Measurements from ENCODE around the gene SLC28A3.

SLC28A3 gene

DNA sequence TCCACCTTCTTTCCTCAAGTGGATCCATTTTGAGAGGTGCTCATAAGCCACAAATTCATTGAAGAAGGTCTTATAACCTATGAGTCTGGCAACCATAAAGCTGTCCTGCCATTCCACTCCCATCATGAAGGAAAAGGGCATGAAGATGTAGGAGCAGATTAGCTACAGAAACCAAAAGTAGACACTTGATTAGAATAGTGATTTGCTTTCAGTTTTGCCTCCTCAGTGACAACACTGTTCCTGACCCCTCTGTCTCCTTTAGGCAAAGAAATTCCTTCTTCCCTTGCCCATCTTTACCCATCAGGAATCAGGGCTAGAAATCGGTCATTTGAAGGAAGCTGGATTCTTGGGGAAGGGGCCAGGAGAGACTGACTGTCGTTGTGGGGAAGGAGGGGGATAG, 55.2 kb downstream of the SLC28A3 start:
- no peaks in the 10 kb centered on the region for H3K4me1 ChIP-seq (ENCODE audit: insufficient read depth, poor library complexity, severe bottlenecking)
- no peaks in the 10 kb centered on the region for H3K9me3 ChIP-seq (ENCODE audit: severe bottlenecking)
- H3K4me3 ChIP-seq (ENCODE audit: severe bottlenecking), result no peak overlapping the region
- no peaks in the 10 kb centered on the region for H3K36me3 ChIP-seq (ENCODE audit: low read depth)
- TF ChIP-seq, protein P1, sequence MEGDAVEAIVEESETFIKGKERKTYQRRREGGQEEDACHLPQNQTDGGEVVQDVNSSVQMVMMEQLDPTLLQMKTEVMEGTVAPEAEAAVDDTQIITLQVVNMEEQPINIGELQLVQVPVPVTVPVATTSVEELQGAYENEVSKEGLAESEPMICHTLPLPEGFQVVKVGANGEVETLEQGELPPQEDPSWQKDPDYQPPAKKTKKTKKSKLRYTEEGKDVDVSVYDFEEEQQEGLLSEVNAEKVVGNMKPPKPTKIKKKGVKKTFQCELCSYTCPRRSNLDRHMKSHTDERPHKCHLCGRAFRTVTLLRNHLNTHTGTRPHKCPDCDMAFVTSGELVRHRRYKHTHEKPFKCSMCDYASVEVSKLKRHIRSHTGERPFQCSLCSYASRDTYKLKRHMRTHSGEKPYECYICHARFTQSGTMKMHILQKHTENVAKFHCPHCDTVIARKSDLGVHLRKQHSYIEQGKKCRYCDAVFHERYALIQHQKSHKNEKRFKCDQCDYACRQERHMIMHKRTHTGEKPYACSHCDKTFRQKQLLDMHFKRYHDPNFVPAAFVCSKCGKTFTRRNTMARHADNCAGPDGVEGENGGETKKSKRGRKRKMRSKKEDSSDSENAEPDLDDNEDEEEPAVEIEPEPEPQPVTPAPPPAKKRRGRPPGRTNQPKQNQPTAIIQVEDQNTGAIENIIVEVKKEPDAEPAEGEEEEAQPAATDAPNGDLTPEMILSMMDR (IDR thresholded peaks at IDR 0.05; ENCODE audit: poor library complexity, severe bottlenecking), result no peak
- H3K27ac ChIP-seq (ENCODE audit: poor library complexity, severe bottlenecking), result no peak overlapping the region
- DNase-seq (ENCODE audit: low spot score), result no peak
- no peak for ATAC-seq (ENCODE audit: low read depth)
- no peaks in the 10 kb centered on the region for H3K27me3 ChIP-seq (ENCODE audit: insufficient read depth, poor library complexity, severe bottlenecking)

DNA sequence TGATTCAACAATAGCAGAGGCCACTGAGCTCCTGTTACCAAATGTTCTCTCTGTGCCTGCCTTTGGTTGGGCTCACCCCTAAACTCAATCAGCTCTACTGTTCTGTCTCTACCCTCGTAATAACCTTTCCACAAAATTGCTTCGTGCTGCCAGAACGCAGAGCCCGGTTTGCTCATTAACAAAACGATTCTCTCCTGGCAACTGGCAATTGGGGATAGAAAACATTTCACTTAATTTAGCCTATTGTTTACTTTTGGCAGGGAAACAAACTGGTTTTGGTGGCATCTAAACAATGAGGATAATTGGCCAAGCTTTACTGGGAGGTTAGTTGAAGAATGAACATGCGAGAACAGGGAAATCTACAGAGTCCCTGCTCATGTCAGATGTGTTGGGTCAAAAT, 56.6 kb downstream of the SLC28A3 start:
- ATAC-seq (ENCODE audit: low read depth), result no peak

DNA sequence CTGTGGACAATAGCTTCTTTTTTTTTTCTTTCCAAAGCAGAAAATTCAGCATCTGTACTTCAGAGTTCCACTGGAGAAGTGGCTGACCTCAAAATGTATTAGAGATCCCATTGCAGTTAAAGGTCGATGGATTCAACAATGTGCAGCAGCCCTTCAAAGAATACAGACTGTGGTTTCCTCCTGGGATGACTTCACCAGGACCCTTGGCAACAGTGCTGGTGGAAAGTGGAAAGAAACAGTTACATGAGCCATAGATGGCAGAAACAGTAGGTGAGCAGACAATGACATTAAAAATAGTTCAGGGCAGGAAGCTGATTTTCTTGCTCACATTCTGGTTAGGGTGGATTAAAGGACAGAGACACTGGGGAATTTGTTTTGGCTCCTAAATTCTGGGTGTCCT, 62.4 kb downstream of the SLC28A3 start:
- peak overlapping the region; percentile 44 for H3K27ac ChIP-seq (ENCODE audit: poor library complexity, severe bottlenecking)

More for the DNA sequence above, 56.6 kb downstream of the SLC28A3 start:
- Histone ChIP-seq H3K4me3 (ENCODE audit: severe bottlenecking) (no peak overlapping the region), H3K27me3 (ENCODE audit: insufficient read depth, poor library complexity, severe bottlenecking) (no peaks in the 10 kb centered on the region), H3K36me3 (ENCODE audit: low read depth) (no peaks in the 10 kb centered on the region), H3K9me3 (ENCODE audit: severe bottlenecking) (no peaks in the 10 kb centered on the region), H3K4me1 (ENCODE audit: insufficient read depth, poor library complexity, severe bottlenecking) (no peaks in the 10 kb centered on the region), H3K27ac (ENCODE audit: poor library complexity, severe bottlenecking) (no peak overlapping the region)
- no peak for DNase-seq (ENCODE audit: low spot score)
- TF ChIP-seq, protein P1 (IDR thresholded peaks at IDR 0.05; ENCODE audit: poor library complexity, severe bottlenecking), result no peak

DNA sequence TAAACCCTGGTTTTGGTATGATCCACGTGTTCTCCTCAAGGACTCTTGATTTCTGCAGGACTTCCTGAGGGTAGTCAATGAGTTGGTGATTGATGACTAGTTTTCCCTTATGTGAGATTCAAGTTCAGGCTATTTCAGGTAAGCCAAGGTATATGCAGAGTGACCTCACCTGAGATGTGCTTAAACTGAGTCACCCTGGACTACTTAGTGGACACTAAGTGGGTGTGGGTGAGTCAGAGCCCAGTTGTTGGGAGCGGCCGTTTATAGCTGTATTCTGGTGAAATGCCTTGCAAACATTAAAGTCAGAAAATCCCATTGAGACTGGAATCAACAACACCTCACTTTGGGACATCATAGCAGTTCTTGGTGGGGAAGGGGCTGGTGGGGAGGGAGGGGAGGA, 62.9 kb downstream of the SLC28A3 start:
- H3K4me3 ChIP-seq (ENCODE audit: severe bottlenecking), result no peak overlapping the region
- DNase-seq (ENCODE audit: low spot score), result peak; percentile 83
- no peaks in the 10 kb centered on the region for H3K9me3 ChIP-seq (ENCODE audit: severe bottlenecking)
- TF ChIP-seq, protein P1 (IDR thresholded peaks at IDR 0.05; ENCODE audit: poor library complexity, severe bottlenecking), result no peak
- H3K4me1 ChIP-seq (ENCODE audit: insufficient read depth, poor library complexity, severe bottlenecking), result peaks cover 15% of the 10 kb centered on the region
- ATAC-seq (ENCODE audit: low read depth), result peak; percentile 100
- no peaks in the 10 kb centered on the region for H3K27me3 ChIP-seq (ENCODE audit: insufficient read depth, poor library complexity, severe bottlenecking)
- peak overlapping the region; percentile 44 for H3K27ac ChIP-seq (ENCODE audit: poor library complexity, severe bottlenecking)
- H3K36me3 ChIP-seq (ENCODE audit: low read depth), result no peaks in the 10 kb centered on the region

More for the DNA sequence above, 62.4 kb downstream of the SLC28A3 start:
- DNase-seq (ENCODE audit: low spot score) (no peak), ATAC-seq (ENCODE audit: low read depth) (0 out of 3 replicates have a peak, but pooled peaks have one; percentile 40)
- Histone ChIP-seq H3K27me3 (ENCODE audit: insufficient read depth, poor library complexity, severe bottlenecking) (no peaks in the 10 kb centered on the region), H3K36me3 (ENCODE audit: low read depth) (no peaks in the 10 kb centered on the region), H3K4me3 (ENCODE audit: severe bottlenecking) (no peak overlapping the region), H3K9me3 (ENCODE audit: severe bottlenecking) (no peaks in the 10 kb centered on the region), H3K4me1 (ENCODE audit: insufficient read depth, poor library complexity, severe bottlenecking) (peaks cover 15% of the 10 kb centered on the region)
- TF ChIP-seq, protein P1 (IDR thresholded peaks at IDR 0.05; ENCODE audit: poor library complexity, severe bottlenecking), result no peak

DNA sequence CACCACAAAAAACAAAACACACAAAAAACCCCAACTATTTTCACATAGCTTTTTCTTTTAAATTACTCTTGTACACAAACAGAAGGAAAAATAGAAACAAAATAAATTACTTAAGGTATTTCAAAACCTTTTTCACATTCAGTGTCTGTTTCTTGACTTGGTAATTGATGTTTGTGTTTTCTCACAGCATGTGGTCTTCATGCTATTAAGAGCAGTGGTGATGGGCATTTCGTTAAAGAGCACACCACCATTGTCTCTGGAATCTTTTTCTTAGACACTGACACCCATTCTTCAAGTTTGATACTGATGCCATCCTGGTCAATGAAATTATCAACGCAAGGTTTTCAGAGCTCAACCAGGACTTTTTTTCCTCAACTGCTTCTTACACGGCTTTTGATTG, 63.8 kb downstream of the SLC28A3 start:
- TF ChIP-seq, protein P1 (IDR thresholded peaks at IDR 0.05; ENCODE audit: poor library complexity, severe bottlenecking), result no peak
- ATAC-seq (ENCODE audit: low read depth) (no peak), DNase-seq (ENCODE audit: low spot score) (no peak)
- Histone ChIP-seq H3K9me3 (ENCODE audit: severe bottlenecking) (no peaks in the 10 kb centered on the region), H3K27me3 (ENCODE audit: insufficient read depth, poor library complexity, severe bottlenecking) (no peaks in the 10 kb centered on the region), H3K36me3 (ENCODE audit: low read depth) (no peaks in the 10 kb centered on the region), H3K4me3 (ENCODE audit: severe bottlenecking) (no peak overlapping the region), H3K4me1 (ENCODE audit: insufficient read depth, poor library complexity, severe bottlenecking) (peaks cover 15% of the 10 kb centered on the region), H3K27ac (ENCODE audit: poor library complexity, severe bottlenecking) (no peak overlapping the region)

Measured in RWPE2 (cell line).